Measurements from ENCODE around the gene STAB2.
A peak's percentile ranks its signal among the peaks of the same experiment; 100 is the strongest.

The STAB2 gene

DNA sequence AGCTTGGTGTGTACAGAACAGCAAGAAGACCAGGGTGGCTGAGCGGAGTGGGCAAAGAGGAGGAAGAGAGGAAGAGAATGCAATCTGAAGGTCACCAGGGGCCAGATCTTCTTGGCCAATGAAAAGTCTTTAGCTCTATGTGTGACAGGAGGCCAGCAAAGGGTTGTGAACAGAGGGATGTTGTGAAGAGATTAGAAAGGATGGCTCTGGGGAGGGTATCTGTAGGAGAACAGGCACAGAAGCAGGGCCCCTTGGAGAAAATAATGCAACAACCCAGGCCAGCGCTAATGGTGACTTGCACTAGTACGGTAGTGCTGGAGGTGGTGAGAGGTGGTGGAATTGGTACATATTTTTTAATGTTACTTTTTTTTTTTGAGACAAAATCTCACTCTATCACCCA is 156.7 kb downstream of the STAB2 start:
- no peak for DNase-seq

DNA sequence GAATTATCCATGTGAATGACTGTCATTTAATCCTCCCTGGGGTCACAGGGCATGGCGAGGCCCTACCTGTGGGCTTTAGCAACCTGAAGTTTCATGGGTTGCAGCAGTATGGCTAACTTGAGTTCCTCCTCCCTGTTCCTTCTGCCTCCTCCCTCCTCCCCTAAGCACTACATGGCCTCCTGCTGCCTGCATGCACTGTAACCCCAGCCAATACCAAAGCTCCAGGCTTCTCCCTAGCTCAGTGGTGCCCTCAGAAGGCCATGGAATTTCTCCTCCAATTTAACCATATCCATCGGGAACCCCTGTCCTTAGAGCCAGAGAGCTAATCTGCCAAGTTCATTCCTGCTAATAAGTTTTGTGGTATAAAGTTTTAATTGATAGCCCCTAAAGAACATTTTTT is 158.9 kb downstream of the STAB2 start:
- no peak for DNase-seq

DNA sequence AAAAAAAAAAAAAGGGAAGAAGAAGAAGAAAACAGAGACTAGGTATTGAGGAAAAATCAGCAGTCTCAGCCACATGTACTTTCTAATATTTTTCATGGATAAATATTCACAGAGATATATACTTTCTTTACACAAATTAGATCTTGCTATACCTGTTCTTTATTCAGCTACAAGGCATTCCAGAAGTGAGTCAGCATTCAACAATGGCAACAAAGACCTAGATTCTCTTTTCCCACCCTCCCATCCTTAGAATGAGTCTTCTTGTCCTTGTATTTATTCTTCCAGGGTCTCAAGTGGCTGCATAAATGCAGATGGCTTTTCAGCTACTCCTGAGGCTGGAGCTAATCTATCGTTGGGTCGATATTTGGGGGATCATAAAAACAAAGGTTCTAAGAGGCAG is 160.9 kb downstream of the STAB2 start:
- DNase-seq, result no peak

DNA sequence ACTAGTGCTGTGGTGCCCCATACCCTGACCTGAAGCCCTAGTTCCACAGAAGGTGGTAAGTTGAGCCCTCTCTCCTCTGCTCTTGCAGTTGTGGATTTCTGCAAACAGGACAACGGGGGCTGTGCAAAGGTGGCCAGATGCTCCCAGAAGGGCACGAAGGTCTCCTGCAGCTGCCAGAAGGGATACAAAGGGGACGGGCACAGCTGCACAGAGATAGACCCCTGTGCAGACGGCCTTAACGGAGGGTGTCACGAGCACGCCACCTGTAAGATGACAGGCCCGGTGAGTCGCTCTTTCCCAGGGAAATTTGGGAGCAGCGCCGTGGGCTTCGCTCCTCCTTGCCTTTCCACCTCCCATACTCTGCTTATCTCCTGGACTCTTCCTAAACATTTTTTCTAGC is 161.8 kb downstream of the STAB2 start:
- DNase-seq, result no peak

DNA sequence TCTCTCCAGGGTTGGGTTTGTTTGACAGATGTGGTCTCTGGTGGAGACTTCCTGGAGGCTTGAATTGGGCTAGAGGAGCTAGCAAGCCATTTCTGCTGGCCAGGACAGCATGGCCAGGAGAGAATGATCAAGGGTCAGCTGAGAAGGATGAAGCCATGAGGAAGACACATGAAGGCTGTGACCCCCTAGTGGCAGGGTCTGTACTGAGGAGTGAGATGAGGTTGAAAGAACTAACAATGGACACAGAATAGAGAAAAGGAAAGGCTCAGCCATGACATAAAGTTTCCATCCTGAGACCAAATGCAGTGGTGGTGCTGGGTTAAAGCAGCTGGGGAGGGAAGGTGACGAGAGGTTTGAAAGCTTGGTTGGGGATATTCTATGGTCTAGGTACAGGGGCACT is 164.1 kb downstream of the STAB2 start:
- no peak for DNase-seq

DNA sequence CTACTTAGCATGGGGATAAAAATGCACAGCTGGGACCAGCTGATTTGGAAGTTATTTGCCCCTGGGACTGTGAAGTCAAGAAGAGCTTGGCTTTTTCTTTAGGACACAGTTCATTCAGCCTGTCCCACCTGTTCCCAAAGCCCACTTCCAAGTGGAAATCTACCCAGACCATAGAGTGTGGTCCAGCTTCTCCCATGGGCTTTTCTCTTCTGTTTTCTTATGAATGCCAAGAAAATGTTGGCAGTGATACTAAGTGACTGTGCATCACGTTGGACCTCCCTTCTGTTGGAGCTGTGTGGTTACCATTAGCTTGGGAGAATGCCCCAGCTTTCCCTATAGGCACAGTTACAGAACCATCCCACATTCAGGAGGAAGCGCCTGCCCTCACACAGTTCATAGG is 164.5 kb downstream of the STAB2 start:
- no peak for DNase-seq

DNA sequence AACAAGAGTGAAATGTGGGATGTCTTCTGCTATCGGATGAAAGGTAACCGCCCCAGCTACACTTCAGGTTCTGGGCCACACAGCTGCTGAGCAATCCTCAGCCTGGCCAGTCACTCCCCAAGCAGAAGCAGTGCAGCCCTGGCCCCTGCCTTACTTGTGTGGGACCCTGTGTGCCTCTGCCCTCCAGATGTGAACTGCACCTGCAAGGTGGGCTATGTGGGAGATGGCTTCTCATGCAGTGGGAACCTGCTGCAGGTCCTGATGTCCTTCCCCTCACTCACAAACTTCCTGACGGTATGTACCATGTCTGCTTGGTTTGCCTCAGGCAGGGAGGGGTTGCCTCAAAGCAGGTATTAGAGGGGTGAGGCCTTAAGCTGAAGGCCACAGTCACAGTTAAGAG is 168.4 kb downstream of the STAB2 start:
- DNase-seq, result no peak

DNA sequence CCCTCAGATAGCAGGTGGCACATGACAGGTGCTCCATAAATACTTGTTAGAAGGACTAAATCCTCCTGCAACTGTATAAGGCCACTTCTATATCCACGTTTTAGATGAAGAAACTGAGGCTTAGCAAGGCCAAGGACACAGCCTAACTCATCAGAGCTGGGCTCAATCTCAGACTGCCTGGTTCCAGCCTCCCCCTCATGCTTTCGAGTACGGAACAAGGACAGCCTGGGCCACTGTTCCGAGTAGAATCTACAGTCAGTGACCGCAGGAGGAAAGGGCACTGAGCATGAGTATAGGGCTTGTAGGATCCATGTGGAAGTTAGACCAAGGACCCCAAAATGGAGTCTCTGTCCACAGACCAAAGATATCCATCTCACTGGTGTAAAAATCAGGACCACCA is 169.4 kb downstream of the STAB2 start:
- no peak for DNase-seq

DNA sequence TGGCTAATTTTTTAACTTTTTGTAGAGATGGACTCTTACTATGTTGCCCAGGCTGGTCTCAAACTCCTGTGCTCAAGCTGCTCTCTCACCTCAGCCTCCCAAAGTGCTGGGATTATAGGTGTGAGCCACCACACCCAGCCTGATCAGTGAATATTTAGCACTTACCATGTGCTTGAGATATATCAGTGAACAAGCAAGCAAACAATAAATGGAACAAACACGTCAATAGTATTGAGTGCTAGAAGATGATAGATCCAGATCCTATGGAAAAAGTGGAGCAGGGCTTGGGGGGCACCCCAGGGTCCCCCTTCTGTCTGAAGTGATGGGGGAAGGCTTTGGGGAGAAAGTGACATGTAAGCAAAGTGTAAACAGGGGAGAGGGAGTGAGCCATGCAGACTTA is 170.2 kb downstream of the STAB2 start:
- DNase-seq, result no peak

DNA sequence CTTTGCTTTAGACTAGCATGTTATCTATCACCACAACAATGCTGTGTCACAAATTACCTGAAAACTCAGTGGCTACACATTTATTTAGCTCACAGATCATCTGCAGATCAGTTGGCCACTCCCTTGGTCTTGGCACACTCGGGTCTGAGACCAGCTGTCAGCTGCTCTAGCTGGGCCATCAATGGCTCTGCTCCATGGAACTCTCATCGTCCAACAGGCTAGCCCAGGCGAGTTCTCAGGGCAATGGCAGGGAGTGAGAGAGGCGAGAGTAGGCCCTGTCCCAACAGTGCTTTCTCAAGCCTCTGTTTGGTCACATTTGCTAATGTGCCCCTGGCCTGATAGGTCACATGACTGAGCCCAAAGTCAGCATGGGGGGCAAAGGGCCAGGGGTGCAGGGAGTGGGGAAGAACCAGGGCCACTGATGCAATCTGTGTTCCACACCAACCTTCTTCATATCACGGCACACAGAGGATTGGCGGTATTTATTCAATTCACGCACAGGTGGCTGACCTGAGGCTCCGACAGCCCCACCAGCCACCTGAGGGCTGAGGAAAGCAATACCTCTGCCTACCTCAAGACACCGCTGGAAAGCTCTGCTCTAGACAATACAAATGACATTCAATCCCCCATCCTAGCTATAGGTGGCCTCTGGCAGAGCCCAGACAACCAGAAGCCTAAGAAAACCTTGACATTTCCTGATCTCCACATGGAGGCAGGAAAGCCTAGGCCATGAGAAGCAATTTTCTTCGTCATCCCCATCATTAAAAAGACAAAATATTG is 171.4 kb downstream of the STAB2 start:
- DNase-seq, result no peak

DNA sequence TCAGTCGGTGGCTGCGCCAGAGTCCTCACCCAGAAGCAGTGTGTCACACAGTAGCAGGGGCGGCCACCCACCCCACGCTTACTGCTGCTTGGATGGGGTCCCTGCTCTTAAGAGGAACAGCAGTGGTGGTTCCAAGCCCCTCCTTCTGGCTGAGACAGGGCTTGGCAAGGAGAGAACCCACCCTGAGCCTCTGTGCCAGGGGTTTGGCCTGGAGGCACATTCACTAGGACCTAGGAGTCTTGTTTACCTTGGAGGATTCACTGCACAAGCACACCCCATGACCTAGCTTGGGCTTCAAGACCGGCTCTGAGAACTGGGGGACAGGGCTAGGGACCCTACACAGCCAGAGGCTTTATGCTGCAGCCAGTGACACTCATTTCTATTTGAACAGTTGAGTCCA is 175.4 kb downstream of the STAB2 start:
- DNase-seq, result no peak

DNA sequence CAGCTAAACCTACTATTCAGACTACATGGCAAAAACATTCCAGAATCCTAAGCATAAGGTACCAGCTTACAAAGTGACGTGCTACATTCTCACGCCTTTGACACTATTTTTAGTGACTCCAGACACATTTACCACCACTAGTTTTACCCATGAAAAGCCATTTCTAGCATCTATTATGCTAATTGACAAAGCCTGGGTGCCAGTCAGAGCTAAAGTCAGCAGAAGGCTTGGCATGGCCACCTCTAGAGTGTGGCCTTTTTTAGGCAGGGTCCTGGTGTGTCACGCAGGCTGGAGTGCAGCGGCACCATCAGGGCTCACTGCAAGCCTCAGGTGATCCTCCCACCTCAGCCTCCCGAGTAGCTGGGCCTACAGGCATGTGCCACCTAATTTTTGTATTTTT is 178.2 kb downstream of the STAB2 start:
- DNase-seq, result no peak

DNA sequence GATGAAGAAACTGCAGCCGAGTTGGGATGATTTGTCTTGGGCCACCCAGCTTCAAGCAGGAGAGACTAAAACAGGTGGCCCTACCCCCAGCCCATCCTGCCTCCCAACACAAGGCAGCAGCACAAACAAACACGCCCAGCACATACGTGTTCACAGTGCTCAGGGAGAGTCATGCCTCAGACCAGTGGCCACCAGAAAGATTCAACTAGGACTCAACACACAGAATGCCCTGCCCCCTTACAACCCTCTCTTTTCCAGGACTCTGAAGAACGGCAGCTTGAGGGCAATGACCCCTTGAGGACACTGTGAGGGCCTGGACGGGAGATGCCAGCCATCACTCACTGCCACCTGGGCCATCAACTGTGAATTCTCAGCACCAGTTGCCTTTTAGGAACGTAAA is 179.0 kb downstream of the STAB2 start:
- DNase-seq, result no peak

DNA sequence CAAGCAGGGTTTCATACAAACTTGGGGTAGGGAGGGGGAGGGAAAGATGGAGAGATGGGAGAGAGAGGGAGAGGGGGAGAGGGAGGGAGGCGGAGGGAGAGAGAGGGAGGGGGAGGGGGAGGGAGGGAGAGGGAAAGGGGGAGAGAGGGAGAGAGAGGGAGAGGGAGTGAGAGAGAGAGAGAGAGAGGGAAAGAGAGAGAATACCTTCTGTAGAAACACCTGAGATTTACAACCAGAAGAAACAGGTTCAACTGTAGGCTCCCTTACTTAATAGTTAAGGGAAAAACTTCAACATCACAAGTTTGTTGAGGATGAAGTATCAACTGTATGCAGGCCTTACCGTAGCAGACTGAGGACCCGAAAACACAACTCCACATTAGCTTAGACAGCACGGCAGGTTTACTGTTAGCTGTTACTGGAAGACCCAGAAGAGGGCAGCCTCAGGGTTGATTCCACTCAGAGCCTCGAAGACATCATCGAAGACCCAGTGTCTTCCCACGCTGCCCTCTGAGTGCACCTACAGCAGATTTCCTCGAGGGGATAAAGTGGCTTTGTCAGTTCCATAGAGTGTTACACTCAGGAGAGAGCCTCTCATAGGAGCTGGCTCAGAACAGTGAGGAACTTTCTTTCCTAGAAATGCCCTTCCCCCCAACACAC is 181.5 kb downstream of the STAB2 start:
- DNase-seq, result no peak

DNA sequence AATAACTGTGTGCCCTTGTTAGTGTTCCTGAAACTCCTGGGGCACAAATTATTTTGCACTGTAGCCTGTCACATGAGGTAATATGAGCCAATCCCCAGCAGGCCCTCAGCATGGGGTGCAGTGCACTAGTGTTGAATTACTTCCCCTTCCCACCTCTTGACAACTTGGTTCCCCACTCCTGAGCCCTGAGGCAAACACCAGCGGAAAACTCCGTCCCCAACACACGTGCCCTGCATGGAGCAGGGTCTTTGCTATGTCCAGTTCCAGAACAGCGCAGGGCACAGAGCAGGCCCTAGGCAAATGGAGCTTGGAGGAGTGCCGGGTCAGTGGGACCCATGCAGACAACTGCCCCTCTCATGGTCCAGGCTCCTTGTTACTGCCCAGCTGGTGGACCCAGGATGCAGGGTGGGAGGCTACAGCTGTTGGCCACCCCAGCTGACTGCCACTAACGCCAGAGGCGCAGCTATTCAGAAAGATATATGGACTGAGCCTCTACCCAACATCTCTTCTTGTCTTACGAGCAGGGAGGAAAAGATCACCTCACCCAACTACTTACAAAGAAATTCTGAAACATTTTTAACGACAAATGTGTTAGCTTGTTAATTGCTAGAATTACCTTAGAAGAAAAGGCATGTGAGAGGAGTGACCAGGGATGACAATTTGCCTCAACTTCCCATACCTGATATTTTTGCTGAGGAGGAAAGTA is 182.3 kb downstream of the STAB2 start:
- no peak for DNase-seq

DNA sequence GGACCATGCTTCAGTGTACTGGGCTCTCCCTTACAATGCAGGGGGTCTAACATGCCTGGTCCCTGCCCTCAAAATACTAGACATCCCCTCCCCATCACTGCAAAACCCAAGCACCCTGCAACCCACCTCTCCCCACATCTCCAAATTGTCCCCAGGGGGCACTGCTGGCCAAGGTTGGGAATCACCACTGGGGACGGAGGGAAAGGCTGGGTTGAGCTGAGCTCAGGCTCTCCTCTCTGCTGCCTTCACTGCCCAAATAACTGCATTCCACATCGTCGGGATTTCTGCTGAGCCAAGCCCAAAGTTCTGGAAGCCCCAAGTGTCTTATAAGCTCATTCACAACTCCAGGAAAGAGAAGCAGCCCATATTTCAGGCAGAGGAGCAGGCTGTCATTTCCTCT is 184.4 kb downstream of the STAB2 start:
- peak in 22 of 56 donors; percentile 1 to 51 (median 18) for DNase-seq

DNA sequence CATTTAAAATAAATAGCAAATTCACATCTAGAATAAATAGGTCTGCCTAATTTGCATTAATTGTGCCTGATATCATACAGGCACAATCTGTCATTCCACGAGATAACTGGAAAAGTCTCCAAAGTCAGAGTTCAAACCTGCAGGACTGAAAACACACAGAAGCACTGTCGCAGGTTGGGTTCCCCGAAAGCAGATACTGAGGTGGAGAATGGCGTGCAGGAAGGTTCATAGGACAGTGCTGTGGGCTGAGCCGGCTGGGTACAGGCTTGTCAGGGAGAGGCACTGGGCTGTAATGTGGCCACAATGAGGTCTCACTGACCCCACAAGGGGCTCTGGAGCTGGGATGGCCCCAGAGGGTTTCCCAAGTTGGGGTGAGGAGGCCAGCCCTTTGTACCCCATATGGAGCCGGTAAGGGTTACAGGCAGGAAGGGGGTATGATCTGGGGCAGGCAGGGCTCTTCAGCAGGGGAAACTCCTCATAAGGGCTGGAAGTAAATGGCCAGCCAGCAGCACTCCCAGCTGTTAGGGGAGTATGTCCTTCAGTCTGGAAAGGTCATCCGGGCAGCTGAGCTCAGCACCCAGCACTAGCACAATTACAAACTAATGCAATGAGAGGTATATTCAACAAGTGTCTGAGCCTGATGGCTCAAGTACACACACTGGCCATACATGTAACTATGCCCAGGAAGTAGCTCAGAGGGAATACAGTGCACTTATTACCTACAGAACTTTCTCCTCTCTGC is 185.5 kb downstream of the STAB2 start:
- DNase-seq, result no peak

DNA sequence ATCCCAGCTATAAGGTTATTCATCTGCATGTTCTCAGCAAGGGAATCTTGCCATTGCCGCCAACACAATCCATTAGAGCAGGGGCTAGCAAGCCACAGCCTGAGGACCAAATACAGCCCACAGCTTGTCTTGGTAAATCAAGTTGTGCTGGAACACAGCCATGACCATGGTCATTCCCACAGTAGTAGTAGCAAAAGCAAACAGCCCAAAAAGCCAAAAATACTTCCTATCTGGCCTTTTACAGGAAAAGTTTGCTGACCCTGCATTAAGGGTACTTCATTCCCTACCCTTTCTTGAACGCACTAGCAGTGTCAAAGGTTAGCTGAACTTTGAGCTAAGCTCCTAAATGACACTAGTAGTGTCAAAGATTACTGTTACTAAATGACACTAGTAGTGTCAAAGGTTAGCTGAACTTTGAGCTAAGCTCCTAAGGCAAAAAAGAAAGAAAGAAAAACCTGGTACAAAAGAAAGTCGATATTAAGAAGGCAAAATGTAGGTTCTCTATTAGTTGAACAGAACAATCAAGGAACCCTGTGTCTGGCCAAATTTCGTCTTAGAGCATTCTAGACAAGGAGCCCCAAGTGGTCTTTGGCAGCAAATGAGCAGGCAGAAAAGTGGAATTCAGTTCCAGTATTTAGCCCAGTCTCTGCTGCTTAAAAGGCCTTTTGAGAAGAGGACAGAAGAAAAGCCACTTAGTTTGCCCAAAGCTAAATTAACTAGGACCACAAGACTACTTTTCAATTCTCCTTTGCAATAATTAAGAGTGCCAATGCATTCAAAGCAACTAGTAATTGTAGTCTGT is 186.2 kb downstream of the STAB2 start:
- DNase-seq, result peak in 7 of 56 donors; percentile 6 to 31 (median 14)

DNA sequence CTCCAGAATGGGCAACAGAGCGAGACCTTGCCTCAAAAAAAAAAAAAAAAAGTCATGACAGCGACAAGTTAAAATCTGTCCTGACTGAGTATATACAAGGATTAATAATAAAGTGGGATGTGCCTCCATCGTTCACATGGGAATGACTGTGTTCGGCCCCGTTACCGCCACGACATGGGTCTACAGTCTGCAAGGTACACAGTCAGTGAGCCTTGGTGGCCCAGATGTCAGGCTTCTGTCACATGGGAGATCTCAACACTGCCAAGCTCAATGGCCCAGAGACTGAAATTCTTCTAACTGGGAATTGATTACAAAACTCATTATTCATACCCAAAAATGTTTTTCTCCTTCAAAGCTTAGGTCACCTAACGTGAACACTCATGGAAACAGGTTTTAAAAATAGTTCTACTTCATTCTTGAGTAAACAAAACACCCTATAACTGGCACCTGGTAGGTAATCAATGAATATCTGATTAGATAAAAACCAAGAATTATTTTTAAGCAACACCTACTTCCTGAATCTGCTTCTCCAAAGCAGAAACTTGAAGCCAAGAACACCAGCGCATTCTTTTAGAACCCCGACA is 188.0 kb downstream of the STAB2 start:
- DNase-seq, result no peak

DNA sequence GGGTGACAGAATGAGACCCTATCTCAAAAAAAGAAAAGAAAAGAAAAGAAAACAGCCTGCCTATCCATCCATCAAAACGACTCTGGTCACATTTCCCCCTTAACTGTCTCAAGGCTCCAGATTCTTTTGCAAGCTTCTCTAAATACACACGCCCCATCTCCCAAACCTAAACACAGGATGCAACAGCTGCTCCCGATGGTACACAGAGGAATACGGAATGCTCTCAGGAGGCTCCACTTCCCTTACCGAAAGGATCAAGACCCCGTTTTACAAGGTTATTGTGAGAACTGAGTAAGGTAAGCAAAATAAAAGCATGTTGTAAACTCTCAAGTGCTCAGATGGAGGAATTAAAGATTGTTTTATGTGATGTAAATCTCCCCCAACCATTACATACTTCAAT is 191.7 kb downstream of the STAB2 start:
- DNase-seq, result no peak
